NCI-H1092 treated with DMSO at 0.1 percent for 48 hours (cell line): ENCODE measurements around the gene FRAT2.
"Not testable (repeated sequence)": the region's sequence is repeated elsewhere in the genome, so short reads cannot be mapped to it uniquely, and the experiment has no call there.

Experiments used
- DNase-seq: peaks from one replicate; lab custom pipeline; 2025; lab: John Stamatoyannopoulos, UW

The FRAT2 gene

GRCh38 chr10:97356318-97356914 is 21.9 kb upstream of the FRAT2 start:
- DNase-seq, result no peak

- no peak for DNase-seq
Observed at GRCh38 chr10:97355571-97355975, 21.0 kb upstream of the FRAT2 start.

DNA sequence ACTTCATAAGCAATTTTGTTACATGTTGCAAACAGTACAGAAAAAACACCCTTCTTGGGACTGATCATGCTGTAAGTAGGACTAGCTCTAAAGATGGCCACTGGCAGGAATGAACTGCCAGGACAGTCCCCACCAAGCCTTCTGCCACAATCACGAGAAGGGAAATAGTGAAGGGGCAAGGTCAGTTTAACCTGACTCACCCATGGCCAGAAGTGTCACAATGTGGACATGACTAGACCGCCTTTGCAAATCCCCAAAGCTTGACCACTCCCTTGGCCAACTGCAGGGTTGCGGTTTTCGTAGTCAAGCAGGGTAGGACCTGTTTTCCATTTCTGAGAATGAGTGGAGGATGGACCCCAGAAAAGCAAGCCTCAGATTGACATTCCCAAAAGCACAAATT is 19.4 kb upstream of the FRAT2 start:
- DNase-seq, result no peak

DNA sequence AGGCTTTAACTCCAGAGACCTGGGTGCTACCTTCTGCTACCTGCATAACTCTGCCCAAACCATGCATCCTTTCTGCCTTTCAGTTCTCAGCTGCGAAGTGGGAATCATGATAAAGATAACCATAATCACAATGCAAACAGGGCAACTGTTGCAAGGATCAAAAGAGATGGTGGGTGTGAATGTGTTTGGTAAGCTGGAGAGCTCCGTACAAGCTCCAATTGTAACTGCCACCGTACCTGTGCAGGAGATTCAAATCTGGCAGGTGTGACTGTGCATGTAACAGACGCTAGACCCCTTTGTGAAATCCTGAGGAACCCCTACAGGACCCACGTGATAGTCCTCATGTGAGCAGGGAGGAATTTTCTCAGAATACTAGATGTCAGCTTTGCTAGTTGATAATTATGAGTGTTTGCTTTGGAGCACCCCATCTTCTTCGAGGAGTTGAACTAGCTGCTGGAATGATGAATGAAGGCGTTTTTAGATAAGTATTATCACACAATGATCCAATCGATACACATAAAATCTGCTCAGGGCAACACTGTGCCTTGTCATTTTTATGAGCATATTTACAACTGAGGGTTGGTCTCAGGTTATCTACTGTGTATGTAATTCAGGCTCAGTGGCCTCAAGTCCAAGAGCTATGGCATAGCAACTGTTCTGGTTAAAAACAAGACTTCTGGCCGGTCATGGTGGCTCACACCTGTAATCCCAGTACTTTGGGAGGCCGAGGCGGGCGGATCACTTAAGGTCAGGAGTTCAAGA is 15.4 kb upstream of the FRAT2 start:
- no peak for DNase-seq

DNA sequence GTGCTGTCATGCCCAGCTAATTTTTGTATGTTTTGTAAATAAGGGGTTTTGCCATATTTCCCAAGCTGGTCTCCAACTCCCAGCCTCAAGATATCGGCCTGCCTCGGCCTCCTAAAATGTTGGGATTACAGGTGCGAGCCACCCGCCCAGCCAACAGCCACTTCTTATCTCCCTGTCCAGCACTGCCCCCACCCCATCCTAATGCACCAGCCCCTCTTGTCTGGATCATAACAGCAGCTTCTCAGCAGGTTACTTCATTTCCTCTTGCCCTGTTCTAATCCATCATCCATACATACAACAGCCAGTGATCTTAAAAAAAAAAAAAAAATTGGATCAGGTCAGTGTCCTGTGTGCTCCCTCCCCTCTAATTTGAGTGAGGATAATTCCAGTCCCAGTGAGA is 12.8 kb upstream of the FRAT2 start:
- DNase-seq, result no peak

- not testable (repeated sequence) for DNase-seq
Observed at GRCh38 chr10:97343664-97344063, 9.1 kb upstream of the FRAT2 start.

GRCh38 chr10:97341416-97341815 is 6.9 kb upstream of the FRAT2 start:
- DNase-seq, result no peak

DNA sequence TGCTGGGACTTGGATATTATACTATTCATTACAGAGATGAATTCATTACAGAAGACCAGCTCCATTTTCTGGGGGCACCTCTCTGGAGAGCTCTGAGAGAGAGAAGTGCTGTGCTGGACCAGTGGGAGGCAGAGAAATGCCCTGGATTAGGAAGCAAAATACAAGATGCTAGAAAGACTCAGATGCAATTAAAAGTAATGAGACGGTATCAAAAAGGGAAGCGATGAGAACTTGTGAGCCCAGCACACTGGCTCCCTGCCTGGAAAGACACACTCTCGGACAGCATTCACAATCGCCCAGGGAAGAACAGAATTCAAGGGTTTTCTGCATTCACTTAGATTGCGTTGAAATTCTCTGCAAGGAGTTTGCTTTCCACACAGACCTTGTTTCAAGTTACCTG is 3.5 kb upstream of the FRAT2 start:
- DNase-seq, result no peak

DNA sequence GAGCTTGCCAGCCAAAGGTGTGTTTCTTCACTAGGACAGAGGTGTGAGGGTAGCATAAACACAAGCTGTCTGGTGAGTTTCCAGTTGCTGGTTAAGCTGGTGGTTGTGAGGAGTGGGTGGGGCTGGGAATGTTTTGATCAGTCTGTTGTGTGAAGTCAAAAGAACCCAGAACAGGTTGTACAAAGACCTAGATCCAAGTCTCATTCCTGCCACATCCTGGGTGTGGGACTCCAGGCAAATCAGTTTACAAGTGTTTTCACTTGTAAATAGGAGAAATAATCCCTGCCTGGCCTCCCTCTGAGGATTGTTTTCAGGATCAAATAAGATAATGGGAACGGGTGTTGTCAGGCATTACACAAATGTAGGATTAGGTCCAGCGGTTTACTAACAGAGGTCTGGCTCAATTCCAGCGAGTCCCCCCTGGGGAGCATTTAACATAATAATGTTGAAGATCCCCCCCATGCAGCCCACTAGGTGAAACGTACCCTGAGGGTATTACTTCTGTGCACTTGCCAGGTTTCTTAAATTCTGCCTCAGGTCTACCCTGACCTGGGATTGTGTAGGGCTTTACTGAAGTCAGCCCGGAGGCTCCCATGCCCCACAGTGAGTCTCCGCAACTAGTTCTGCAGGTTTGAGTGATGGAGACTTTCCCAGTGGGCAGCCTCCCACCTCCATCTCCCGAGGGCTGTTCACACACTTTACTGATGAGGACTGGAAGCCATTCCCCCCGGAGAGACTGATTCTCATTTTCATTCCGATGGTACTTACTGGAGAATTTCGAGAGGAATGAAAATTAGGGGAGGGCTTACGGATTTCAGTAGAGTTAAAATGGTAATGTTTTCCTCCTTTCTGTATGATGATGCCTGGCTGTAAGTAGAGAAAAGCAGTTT is 2.7 kb upstream of the FRAT2 start:
- no peak for DNase-seq

DNA sequence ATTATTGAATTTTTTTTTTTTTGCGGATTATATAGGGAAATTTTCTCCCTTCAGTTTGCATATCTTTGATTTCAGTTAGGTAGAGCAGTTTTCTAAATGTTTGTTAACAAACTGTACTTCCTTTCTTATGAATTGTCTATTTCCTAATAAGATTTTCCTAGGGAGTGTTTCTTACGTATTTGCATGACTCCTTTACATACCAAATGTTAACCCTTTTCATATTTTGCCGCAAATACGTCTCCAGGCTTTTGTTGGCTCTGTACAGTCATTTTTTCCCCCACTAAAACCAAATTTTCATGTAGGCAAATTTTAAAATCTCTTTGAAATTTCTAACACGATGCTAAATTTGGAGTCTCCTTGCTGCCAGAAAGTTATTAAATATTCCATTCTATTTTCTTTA is 1.9 kb upstream of the FRAT2 start:
- no peak for DNase-seq

- no peak for DNase-seq
Observed at GRCh38 chr10:97336006-97336405, 1.5 kb upstream of the FRAT2 start.

DNA sequence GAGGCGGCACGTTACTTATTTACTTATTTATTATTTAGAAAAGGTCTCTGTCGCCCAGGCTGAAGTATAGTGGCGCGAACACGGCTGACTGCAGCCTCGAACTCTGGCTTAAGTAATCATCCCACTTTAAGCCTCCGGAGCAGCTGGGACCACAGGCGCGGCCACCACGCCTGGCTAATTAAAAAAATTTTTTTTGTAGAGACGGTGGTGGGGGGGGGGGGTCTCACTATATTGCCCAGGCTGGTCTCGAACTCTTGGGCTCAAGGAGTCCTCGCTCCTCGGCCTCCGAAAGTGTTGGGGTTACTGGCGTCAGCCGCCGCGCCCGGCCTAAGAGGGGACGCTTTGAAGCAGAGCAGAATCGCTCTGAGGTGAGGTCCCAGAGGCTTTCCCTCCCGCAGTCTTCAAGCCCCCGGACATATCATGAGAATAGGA is 675 bp upstream of the FRAT2 start:
- DNase-seq, result no peak

DNA sequence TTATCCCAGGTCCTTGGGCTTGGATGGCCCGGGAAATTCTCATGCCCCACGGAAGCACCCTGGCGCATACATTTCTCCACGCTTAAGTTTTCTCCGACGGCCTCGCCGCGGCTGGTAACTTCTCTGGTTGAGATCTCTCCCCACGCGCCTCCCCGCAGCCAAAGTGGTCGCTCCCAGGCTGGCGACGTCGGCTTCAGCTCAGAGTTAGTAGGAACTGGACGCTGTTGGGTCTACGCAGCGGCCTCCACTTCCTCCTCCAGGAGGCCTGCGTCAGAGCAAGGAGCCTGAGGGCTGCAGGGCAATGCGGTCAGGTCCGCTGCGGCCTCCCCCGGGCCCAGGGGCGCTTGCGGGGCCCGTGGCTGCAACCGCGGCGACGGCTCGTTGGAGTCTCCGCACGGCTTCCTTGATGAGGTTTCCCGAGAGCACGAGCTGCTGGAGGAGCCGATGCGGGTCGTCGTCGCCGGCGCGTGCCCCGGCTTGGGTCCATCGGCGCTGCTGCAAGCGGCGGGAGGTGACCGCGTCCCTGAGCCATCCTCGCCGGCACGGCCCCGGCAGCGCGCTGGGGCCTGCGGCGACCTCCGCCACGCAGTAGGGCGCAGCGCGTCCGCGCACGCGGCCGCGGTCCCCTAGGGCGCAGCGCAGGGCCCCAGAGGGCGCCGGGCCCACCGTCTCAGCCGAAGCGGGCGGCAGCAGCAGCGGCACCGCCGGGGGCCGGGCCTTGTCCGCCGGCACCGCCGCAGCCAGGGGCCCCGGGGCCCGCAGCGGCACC is 744 bp downstream of the FRAT2 start:
- DNase-seq, result no peak

DNA sequence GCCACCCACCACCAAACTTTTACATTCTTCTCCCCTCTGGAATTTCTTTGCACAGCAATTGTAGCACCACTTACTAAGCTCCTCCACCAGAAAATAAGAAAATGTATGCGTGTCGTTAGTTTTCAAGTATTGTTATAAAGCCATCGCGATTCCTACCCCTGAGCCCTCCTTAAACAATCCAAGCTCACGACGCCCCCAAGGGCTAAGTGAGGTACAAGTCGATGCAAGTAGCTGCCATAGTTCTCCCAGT is 1.3 kb downstream of the FRAT2 start:
- DNase-seq, result no peak

GRCh38 chr10:97332591-97333350 is 1.8 kb downstream of the FRAT2 start:
- DNase-seq, result no peak

DNA sequence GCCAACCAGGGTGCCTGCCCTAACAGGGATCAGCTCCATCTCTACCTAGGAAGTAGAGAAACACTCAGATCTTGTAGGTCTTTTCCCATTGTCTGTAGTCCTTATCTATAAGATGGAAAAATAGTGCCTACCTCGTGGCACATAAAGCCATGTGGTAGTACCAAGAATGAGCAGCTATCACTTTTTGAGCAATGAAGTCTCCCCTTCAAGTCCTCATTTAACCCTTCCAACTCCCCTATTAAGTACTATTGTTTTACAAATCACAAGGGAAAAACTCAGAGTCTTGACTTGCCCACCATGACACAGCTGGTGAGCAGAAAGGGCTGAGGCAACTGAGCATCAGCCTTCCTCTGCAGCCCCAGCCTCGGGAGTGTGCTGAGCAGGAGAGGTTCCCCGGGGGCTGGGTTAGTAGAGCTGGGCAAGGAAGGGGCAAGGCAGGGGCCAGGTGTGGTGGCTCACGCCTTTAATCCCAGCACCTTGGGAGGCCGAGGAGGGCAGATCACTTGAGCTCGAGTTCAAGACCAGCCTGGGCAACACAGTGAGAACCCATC is 3.3 kb downstream of the FRAT2 start:
- DNase-seq, result no peak

DNA sequence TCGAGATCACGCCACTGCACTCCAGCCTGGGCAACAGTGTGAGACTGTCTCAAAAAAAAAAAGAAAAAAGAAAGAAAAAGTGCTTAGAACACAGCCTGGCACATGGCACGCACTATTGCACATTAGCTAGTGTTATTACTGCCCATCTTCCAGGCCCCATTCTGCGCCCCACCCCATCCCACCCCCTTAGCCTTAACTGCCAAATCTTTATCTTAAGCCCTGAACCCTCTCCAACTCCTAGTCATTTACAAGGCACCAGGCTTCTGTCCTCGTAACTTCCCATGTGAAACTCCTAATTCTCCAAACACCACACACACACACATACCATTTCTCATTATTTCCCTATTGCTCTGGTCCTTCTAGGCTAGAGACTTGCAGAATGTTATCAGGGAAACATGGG is 4.8 kb downstream of the FRAT2 start:
- no peak for DNase-seq

DNA sequence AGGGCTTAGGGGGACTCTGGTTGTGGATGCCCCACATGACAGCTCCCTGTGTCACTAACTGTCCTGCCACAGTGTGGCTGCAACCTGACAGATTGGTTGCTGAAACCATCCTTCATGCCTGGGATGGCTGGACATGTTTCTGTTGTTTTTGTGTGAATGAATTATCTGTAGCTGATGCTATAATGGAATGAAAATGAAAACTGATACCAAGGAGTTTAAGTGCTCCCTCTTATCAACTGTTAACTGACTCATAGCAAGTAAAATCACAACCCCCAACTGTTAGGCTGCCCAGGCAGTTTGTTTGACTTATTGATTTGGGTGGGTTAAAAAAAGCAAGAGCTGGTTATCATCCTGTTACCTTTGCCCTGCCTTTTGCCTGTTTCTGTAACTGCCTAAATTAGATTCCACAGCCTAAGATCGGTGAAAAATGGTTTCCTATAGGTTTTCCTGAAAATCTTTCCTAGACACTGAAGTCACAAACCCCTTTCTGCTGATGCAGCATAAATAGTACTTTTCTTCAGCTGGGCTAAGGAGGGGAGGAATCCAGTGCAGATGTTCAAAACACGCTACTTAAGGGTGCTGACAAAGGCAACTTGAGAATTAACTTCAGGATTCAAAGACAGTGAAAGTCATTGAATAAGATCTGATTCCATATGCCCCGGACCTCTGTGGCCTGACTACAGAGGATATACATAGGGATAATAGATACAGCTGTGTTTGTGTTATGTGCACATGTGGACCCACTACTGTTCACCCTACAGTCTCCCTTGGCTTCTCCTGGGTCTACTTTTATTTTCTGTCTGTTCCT is 5.7 kb downstream of the FRAT2 start:
- DNase-seq, result no peak

DNA sequence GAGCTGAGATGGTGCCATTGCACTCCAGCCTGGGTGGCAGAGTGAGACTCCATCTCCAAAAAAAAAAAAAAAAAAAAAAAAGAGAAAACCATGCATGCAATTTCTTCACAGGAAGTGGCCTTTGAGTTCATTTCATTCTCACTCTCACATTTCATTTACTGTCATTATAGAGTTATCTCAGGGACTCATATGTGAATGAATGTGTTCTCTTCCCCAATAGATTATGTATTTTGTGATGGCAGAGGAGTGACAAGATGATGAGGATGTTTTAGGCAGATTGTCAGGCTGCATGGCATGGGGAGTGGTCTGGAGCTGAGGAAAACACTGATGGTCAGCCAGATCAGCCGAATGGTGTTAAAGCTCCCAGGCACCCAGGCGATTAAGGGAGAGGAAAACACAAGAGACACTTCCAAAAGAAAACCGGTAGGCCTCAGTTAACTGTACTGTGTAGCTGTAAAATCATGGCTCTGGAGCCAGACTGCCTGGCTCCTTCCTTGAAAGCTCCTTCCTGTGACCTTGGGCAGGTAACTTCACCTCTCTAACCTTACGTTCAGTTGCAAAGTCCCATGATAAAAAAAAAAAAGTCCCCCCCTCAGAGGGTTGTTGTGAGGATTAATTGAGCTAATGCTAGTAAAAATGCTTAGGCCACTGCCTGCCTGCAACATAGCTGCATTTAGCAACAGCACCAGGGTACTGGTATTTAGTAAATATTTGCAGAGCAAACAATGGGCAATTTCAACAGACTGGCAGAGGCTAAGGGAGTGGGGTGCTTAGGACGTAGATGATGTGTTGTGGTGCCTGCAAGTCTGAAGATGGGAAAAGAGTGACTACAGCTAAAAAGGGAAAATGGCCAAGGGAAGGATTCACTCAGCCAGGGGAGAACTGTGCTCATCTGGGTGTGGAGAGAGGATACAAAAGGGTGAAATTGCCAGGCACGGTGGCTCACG is 6.9 kb downstream of the FRAT2 start:
- peak; percentile 31 for DNase-seq
